HEK293 (cell line): ENCODE measurements around the gene GNA12.

Source experiments
- CTCF ChIA-PET: fragments of 350-600 bp; formaldehyde crosslinking; extraction: SDS; loops from one replicate; lab custom pipeline; 2021; ENCODE audit warnings: antibody characterized with exemption; lab: Yijun Ruan, JAX
- POLR2A ChIA-PET: fragments of 300-600 bp; formaldehyde crosslinking; extraction: SDS; loops from one replicate; lab custom pipeline; 2020; ENCODE audit warnings: antibody characterized with exemption, inconsistent platforms; lab: Yijun Ruan, JAX
- H3K27ac ChIP-seq: fragments of 200-500 bp; sonication (Bioruptor generic); 2 replicates; pipeline ENCODE4 v1.5.1; 2014; ENCODE audit warnings: low read depth, low read length, control low read depth, inconsistent platforms; ENCODE audit errors: extremely low read depth
- H3K36me3 ChIP-seq, 2 experiments: fragments of 200-500 bp in 1 of 2; sonication (Bioruptor generic) in 1 of 2; 1 replicate in 1 of 2; 2 replicates in 1 of 2; pipeline ENCODE4 v1.5.1; 2014 to 2017; ENCODE audit warnings: inconsistent platforms in 2 of 2, low read length in 2 of 2; ENCODE audit not compliant: control insufficient read depth in 2 of 2, insufficient read depth in 1 of 2
- H3K4me1 ChIP-seq: fragments of 200-500 bp; sonication (Bioruptor generic); 2 replicates; pipeline ENCODE4 v1.5.1; 2014; ENCODE audit warnings: mild to moderate bottlenecking, low read length, inconsistent platforms; ENCODE audit not compliant: control insufficient read depth, insufficient read depth
- H3K4me3 ChIP-seq: 2 replicates; pipeline ENCODE4 v1.5.1; 2011; ENCODE audit warnings: low read depth, mild to moderate bottlenecking, control low read depth, low read length, moderate library complexity
- H3K9me3 ChIP-seq: fragments of 200-500 bp; sonication (Bioruptor generic); 2 replicates; pipeline ENCODE4 v1.5.1; 2014; ENCODE audit warnings: low read depth, low read length, inconsistent platforms; ENCODE audit not compliant: control insufficient read depth, insufficient read depth
- ZBTB20 ChIP-seq: fragments of 450-650 bp; formaldehyde crosslinking; IDR thresholded peaks from 2 replicates; pipeline ENCODE4 v1.5.1; 2016; ENCODE audit warnings: missing biosample characterization, missing genetic modification characterization
- ZBTB44 ChIP-seq: fragments of 450-650 bp; IDR thresholded peaks from 2 replicates; pipeline ENCODE4 v1.5.1; 2018; ENCODE audit warnings: missing biosample characterization, mild to moderate bottlenecking, missing genetic modification characterization
- ZFP3 ChIP-seq: fragments of 450-650 bp; formaldehyde crosslinking; IDR thresholded peaks from 2 replicates; pipeline ENCODE4 v1.5.1; 2016; ENCODE audit warnings: low read depth, missing biosample characterization, missing genetic modification characterization
- ZNF221 ChIP-seq: fragments of 450-650 bp; formaldehyde crosslinking; IDR thresholded peaks from 2 replicates; pipeline ENCODE4 v1.5.1; 2017; ENCODE audit warnings: missing biosample characterization, missing genetic modification characterization, borderline replicate concordance
- ZNF335 ChIP-seq: fragments of 450-650 bp; formaldehyde crosslinking; conservative IDR thresholded peaks from 2 replicates; pipeline ENCODE4 v1.5.1; 2016; ENCODE audit warnings: missing biosample characterization, missing genetic modification characterization
- ZNF404 ChIP-seq: fragments of 450-650 bp; formaldehyde crosslinking; IDR thresholded peaks from 2 replicates; pipeline ENCODE4 v1.5.1; 2017; ENCODE audit warnings: missing biosample characterization, missing genetic modification characterization
- ZNF561 ChIP-seq: fragments of 450-650 bp; IDR thresholded peaks from 2 replicates; pipeline ENCODE4 v1.5.1; 2018; ENCODE audit warnings: missing biosample characterization, missing genetic modification characterization, borderline replicate concordance
- ZNF571 ChIP-seq: fragments of 450-650 bp; formaldehyde crosslinking; IDR thresholded peaks from 2 replicates; pipeline ENCODE4 v1.5.0; 2017; ENCODE audit warnings: missing biosample characterization, missing genetic modification characterization
- ZNF580 ChIP-seq: fragments of 450-650 bp; formaldehyde crosslinking; IDR thresholded peaks from 2 replicates; pipeline ENCODE4 v1.5.1; 2016; ENCODE audit warnings: missing biosample characterization, missing genetic modification characterization
- ZNF623 ChIP-seq: fragments of 450-650 bp; formaldehyde crosslinking; IDR thresholded peaks from 2 replicates; pipeline ENCODE4 v1.5.1; 2016; ENCODE audit warnings: missing biosample characterization, missing genetic modification characterization
- ZNF624 ChIP-seq: fragments of 450-650 bp; formaldehyde crosslinking; IDR thresholded peaks from 2 replicates; pipeline ENCODE4 v1.5.1; 2017; ENCODE audit warnings: missing biosample characterization, missing genetic modification characterization
- ZNF654 ChIP-seq: fragments of 450-650 bp; formaldehyde crosslinking; IDR thresholded peaks from 2 replicates; pipeline ENCODE4 v1.5.1; 2016; ENCODE audit warnings: low read depth, missing biosample characterization, missing genetic modification characterization
- ZNF692 ChIP-seq: fragments of 450-650 bp; formaldehyde crosslinking; IDR thresholded peaks from 2 replicates; pipeline ENCODE4 v1.5.1; 2016; ENCODE audit warnings: missing biosample characterization, missing genetic modification characterization
- TF ChIP-seq, protein P1 (sequence below): fragments of 450-650 bp; formaldehyde crosslinking; IDR thresholded peaks from 2 replicates; pipeline ENCODE4 v1.5.1; 2016; ENCODE audit warnings: missing biosample characterization, missing genetic modification characterization, low read depth
- TF ChIP-seq, protein P2 (sequence below): fragments of 450-650 bp; formaldehyde crosslinking; IDR thresholded peaks from 2 replicates; pipeline ENCODE4 v1.5.1; 2016; ENCODE audit warnings: missing biosample characterization, missing genetic modification characterization

GNA12 gene

DNA sequence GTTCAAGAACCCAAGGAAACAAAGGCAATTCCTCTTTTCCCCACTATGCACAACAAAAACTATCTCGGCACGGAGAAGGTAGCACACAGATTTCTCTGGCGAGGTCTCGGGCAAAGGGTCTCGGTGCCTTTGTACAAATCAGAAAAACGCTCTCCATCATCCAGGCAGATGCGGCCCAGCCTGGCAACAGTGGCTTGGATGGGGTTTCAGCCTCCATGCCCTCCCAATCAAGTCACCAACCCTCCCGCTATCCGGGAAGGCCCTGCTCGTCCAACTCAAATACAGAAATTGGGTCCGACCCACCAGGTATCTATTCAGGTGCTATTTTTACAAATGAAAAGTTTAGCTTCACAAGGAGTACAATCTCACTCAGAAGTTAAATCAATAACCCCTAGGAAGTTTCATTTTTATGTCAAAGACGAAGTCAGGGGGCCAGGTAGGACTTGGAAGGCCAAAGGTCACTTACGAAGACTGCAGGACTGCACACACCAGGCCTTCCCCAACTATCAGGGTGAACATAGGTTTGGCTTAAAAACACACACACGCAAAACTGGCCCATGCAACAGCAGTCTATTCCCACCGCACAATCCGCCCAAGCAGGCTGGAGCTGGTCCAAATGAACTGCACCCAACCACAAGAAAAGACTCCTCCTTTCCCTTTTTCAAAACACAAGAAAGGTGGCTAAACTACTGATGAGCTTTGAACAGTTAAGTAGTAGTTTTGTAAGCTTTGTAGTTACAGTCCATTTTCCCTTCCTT lies 43.0 kb downstream of the GNA12 start:
- Histone ChIP-seq H3K36me3 (no peaks in the 10 kb centered on the region), H3K27ac (no peak overlapping the region), H3K4me1 (peaks cover 15% of the 10 kb centered on the region), H3K4me3 (no peak overlapping the region), H3K9me3 (no peaks in the 10 kb centered on the region)
- CTCF ChIA-PET = interaction anchor here (0.7 to 1.2 kb wide), 2 partner anchors 19 to 119 kb away, joined by 3 to 6 read pairs; no protein-coding TSS in a partner anchor
- TF ChIP-seq ZNF335 (tag by site-specific recombination) (no peak), ZBTB44 (tag by site-specific recombination) (0 out of 2 replicates have a peak, but pooled peaks have one; percentile 15)
- POLR2A ChIA-PET = no interaction called here

- CTCF ChIA-PET = no interaction called here
- H3K4me3 ChIP-seq = no peak overlapping the region
- H3K36me3 ChIP-seq = no peaks in the 10 kb centered on the region
- H3K27ac ChIP-seq = no peak overlapping the region
- POLR2A ChIA-PET = no interaction called here
- TF ChIP-seq ZBTB20 (tag by site-specific recombination) (no peak), ZNF561 (no peak), ZNF221 (tag by site-specific recombination) (no peak), ZFP3 (tag by site-specific recombination) (no peak), ZNF580 (tag by site-specific recombination) (no peak), ZNF404 (tag by site-specific recombination) (no peak)
- TF ChIP-seq, protein P1, sequence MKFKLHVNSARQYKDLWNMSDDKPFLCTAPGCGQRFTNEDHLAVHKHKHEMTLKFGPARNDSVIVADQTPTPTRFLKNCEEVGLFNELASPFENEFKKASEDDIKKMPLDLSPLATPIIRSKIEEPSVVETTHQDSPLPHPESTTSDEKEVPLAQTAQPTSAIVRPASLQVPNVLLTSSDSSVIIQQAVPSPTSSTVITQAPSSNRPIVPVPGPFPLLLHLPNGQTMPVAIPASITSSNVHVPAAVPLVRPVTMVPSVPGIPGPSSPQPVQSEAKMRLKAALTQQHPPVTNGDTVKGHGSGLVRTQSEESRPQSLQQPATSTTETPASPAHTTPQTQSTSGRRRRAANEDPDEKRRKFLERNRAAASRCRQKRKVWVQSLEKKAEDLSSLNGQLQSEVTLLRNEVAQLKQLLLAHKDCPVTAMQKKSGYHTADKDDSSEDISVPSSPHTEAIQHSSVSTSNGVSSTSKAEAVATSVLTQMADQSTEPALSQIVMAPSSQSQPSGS (tag by site-specific recombination) = no peak
- H3K9me3 ChIP-seq = no peaks in the 10 kb centered on the region
- peaks cover 15% of the 10 kb centered on the region for H3K4me1 ChIP-seq
These were observed 43.7 kb downstream of the GNA12 start for GRCh38 chr7:2800220-2800930.

GRCh38 chr7:2799253-2799652 lies 44.9 kb downstream of the GNA12 start:
- Histone ChIP-seq H3K36me3 (peaks cover 0 to 8% of the 10 kb centered on the region in 2 experiments; a peak in 1 of 3 replicates), H3K27ac (no peak overlapping the region), H3K4me3 (no peak overlapping the region), H3K9me3 (no peaks in the 10 kb centered on the region), H3K4me1 (peaks cover 15% of the 10 kb centered on the region)
- TF ChIP-seq, protein P2, sequence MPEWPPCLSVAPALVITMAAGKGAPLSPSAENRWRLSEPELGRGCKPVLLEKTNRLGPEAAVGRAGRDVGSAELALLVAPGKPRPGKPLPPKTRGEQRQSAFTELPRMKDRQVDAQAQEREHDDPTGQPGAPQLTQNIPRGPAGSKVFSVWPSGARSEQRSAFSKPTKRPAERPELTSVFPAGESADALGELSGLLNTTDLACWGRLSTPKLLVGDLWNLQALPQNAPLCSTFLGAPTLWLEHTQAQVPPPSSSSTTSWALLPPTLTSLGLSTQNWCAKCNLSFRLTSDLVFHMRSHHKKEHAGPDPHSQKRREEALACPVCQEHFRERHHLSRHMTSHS = no peak
- TF ChIP-seq ZNF571 (no peak), ZNF623 (tag by site-specific recombination) (no peak), ZNF654 (no peak), ZNF692 (no peak), ZNF624 (tag by site-specific recombination) (no peak)
- ChIA-PET CTCF (interaction anchor here (0.6 to 1.3 kb wide), 5 partner anchors 11 to 1494 kb away, joined by 3 to 5 read pairs (median 3); no protein-coding TSS in a partner anchor), POLR2A (interaction anchor here (0.6 kb wide), 1 partner anchor 1103 kb away, joined by 3 read pairs; no protein-coding TSS in a partner anchor)
